ENCODE data around the gene WSCD2.

DNA sequence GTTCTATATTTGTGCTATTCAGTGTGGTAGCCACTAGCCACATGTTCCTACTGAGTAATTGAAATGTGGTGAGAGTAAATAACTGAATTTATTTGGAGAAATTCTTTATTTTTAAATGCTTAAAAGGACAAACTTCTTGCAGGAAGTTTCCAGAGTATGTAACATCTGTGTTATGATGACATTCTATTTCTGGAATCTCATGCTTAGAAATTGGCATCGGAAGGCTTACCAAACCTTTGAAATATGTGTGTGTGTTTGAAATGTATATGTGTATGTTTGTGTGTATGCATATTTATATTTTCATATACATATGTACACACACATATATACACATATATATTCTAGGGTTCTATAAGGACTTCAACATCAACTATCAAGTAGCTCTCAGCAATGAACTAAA is 12.4 kb upstream of the WSCD2 start:
- TF ChIP-seq, protein P1, sequence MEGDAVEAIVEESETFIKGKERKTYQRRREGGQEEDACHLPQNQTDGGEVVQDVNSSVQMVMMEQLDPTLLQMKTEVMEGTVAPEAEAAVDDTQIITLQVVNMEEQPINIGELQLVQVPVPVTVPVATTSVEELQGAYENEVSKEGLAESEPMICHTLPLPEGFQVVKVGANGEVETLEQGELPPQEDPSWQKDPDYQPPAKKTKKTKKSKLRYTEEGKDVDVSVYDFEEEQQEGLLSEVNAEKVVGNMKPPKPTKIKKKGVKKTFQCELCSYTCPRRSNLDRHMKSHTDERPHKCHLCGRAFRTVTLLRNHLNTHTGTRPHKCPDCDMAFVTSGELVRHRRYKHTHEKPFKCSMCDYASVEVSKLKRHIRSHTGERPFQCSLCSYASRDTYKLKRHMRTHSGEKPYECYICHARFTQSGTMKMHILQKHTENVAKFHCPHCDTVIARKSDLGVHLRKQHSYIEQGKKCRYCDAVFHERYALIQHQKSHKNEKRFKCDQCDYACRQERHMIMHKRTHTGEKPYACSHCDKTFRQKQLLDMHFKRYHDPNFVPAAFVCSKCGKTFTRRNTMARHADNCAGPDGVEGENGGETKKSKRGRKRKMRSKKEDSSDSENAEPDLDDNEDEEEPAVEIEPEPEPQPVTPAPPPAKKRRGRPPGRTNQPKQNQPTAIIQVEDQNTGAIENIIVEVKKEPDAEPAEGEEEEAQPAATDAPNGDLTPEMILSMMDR (IDR thresholded peaks at IDR 0.05) = no peak
- TF ChIP-seq POLR2A (IDR thresholded peaks at IDR 0.05) = no peak
